ENCODE data around the gene FBN2. TPM values are rescaled to one million over a fixed set of nuclear protein-coding genes. Genes with fewer than 3 reads are reported as not detected.
A peak's percentile ranks its signal among the peaks of the same experiment; 100 is the strongest.

Gene FBN2
- total and polyA plus RNA-seq, 12 donors, result 2.9 to 28.9 (median 13.5) TPM

- WGBS, 2 donors, result 50 to 68% methylated on average over 5 of the region's 5 CpGs
- DNase-seq, result peak in 1 of 2 donors; percentile 19
- no peaks in the 10 kb centered on the region for H3K27me3 ChIP-seq
- H3K36me3 ChIP-seq, result no peaks in the 10 kb centered on the region
- peaks cover 0 to 3% (median 0%) of the 10 kb centered on the region in 11 donors for H3K9me3 ChIP-seq
- intact Hi-C loops (cut with DNase I), result loop anchor here in 1 of 10 donors (10.0 kb wide), 1 partner anchor 143 kb away; no protein-coding TSS in a partner anchor
- peaks cover 0 to 33% (median 3%) of the 10 kb centered on the region in 9 donors for H3K4me1 ChIP-seq
- TF ChIP-seq CTCF (IDR thresholded peaks at IDR 0.05), result no peak
- ATAC-seq, result peak in 6 of 8 donors; percentile 64 to 94 (median 86)
- H3K27ac ChIP-seq, result peak overlapping the region in 7 of 10 donors; percentile 37 to 73 (median 60)
- no peak overlapping the region for H3K4me3 ChIP-seq
Observed at GRCh38 chr5:128477944-128478343, 60.1 kb downstream of the FBN2 start.

GRCh38 chr5:128475693-128476092 lies 62.4 kb downstream of the FBN2 start:
- no peak for TF ChIP-seq CTCF (IDR thresholded peaks at IDR 0.05)
- peak in 2 of 8 donors; percentile 24 to 47 for ATAC-seq
- Histone ChIP-seq H3K27me3 (no peaks in the 10 kb centered on the region), H3K4me1 (peaks cover 0 to 38% (median 3%) of the 10 kb centered on the region in 9 donors), H3K4me3 (no peak overlapping the region), H3K9me3 (no peaks in the 10 kb centered on the region), H3K27ac (peak overlapping the region in 7 of 10 donors; percentile 8 to 65 (median 54)), H3K36me3 (no peaks in the 10 kb centered on the region)
- 32 to 45% methylated on average over 3 of the region's 3 CpGs for WGBS, 2 donors
- no peak for DNase-seq
- intact Hi-C loops (cut with DNase I), result loop anchor here in 1 of 10 donors (10.0 kb wide), 1 partner anchor 141 kb away; no protein-coding TSS in a partner anchor

- Histone ChIP-seq H3K36me3 (no peaks in the 10 kb centered on the region), H3K27ac (peak overlapping the region in 1 of 10 donors; percentile 7), H3K4me3 (no peak overlapping the region), H3K27me3 (no peaks in the 10 kb centered on the region), H3K4me1 (peaks cover 0 to 33% (median 3%) of the 10 kb centered on the region in 9 donors), H3K9me3 (no peaks in the 10 kb centered on the region)
- DNase-seq (no peak), ATAC-seq (no peak)
- intact Hi-C loops (cut with DNase I), result loop anchor here in 1 of 10 donors (10.0 kb wide), 1 partner anchor 138 kb away; no protein-coding TSS in a partner anchor
- no peak for TF ChIP-seq CTCF (IDR thresholded peaks at IDR 0.05)
- WGBS, 2 donors, result 54 to 84% methylated on average over 4 of the region's 4 CpGs
Observed at GRCh38 chr5:128472919-128473318, 65.1 kb downstream of the FBN2 start.

GRCh38 chr5:128472036-128472435 lies 66.0 kb downstream of the FBN2 start:
- Histone ChIP-seq H3K27me3 (no peaks in the 10 kb centered on the region), H3K4me1 (peaks cover 0 to 27% (median 3%) of the 10 kb centered on the region in 9 donors), H3K9me3 (no peaks in the 10 kb centered on the region), H3K4me3 (no peak overlapping the region), H3K27ac (no peak overlapping the region), H3K36me3 (no peaks in the 10 kb centered on the region)
- 73 to 83% methylated on average over 2 of the region's 2 CpGs for WGBS, 2 donors
- intact Hi-C loops (cut with DNase I), result loop anchor here in 1 of 10 donors (10.0 kb wide), 1 partner anchor 137 kb away; no protein-coding TSS in a partner anchor
- DNase-seq (no peak), ATAC-seq (no peak)
- no peak for TF ChIP-seq CTCF (IDR thresholded peaks at IDR 0.05)

Data from heart right ventricle (tissue), 16 donors.